Measurements from ENCODE around the gene FTH1.

GRCh38 chr11:61985869-61986268 lies 18.4 kb upstream of the FTH1 start:
- TF ChIP-seq RXRA (CRISPR knock-in tag; IDR thresholded peaks at IDR 0.05) (no peak), ZNF296 (CRISPR knock-in tag; conservative IDR thresholded peaks at IDR 0.05) (no peak), IRF9 (CRISPR knock-in tag; IDR thresholded peaks at IDR 0.05; ENCODE audit: borderline replicate concordance) (no peak), ZNF724P (CRISPR knock-in tag; IDR thresholded peaks at IDR 0.05; ENCODE audit: borderline replicate concordance) (no peak), YY1 (IDR thresholded peaks at IDR 0.05; ENCODE audit: insufficient read depth, insufficient replicate concordance, low read depth, low read length) (no peak), EZH2 (conservative IDR thresholded peaks at IDR 0.05; ENCODE audit: low read depth, low read length) (no peak), ATF2 (CRISPR knock-in tag; IDR thresholded peaks at IDR 0.05) (no peak), MAZ (IDR thresholded peaks at IDR 0.05; ENCODE audit: borderline replicate concordance, low read depth, low read length) (no peak), MAZ (CRISPR knock-in tag; IDR thresholded peaks at IDR 0.05; ENCODE audit: low read depth) (no peak), TARDBP (CRISPR knock-in tag; IDR thresholded peaks at IDR 0.05) (no peak), CTCF (CRISPR knock-in tag; IDR thresholded peaks at IDR 0.05) (no peak)

Data from HepG2 (cell line).